Type B pancreatic cell (in vitro differentiated cells): ENCODE data around the gene CLDN22. TPM values are rescaled to one million over a fixed set of nuclear protein-coding genes. Genes with fewer than 3 reads are reported as not detected.

ENCODE experiments used
- DNase-seq: peaks from one replicate; pipeline ENCODE4 v3.0.0; 2021; ENCODE audit warnings: mixed read lengths; ENCODE audit not compliant: unreplicated experiment; ENCODE audit errors: extremely low spot score
- H3K27ac Mint-ChIP-seq: 2 replicates; pipeline ENCODE4 v1.8.0; 2021; ENCODE audit warnings: mild to moderate bottlenecking, mixed read lengths
- H3K27me3 Mint-ChIP-seq: 2 replicates; pipeline ENCODE4 v1.8.0; 2021; ENCODE audit warnings: mixed read lengths
- H3K36me3 Mint-ChIP-seq: 2 replicates; pipeline ENCODE4 v1.8.0; 2021; ENCODE audit warnings: mixed read lengths
- H3K4me1 Mint-ChIP-seq: one replicate; pipeline ENCODE4 v1.8.0; 2021; ENCODE audit warnings: mixed read lengths; ENCODE audit not compliant: unreplicated experiment
- H3K4me3 Mint-ChIP-seq: 2 replicates; pipeline ENCODE4 v1.8.0; 2021; ENCODE audit warnings: mild to moderate bottlenecking, mixed read lengths
- H3K9me3 Mint-ChIP-seq: 2 replicates; pipeline ENCODE4 v1.8.0; 2021; ENCODE audit warnings: mixed read lengths
- total RNA-seq: library from RNA; stranded (reverse); gene quantifications from 2 replicates; pipeline ENCODE4 v1.2.1, GENCODE V29; 2021; ENCODE audit warnings: low replicate concordance
- TF ChIP-seq, protein P1 (sequence below): fragments of 200-600 bp; sonication (generic); conservative IDR thresholded peaks from 2 replicates; pipeline ENCODE4 v1.5.0; 2021; ENCODE audit warnings: antibody characterized with exemption, mild to moderate bottlenecking

Gene CLDN22
- total RNA-seq, 1 donor from 2014 or later = not detected

DNA sequence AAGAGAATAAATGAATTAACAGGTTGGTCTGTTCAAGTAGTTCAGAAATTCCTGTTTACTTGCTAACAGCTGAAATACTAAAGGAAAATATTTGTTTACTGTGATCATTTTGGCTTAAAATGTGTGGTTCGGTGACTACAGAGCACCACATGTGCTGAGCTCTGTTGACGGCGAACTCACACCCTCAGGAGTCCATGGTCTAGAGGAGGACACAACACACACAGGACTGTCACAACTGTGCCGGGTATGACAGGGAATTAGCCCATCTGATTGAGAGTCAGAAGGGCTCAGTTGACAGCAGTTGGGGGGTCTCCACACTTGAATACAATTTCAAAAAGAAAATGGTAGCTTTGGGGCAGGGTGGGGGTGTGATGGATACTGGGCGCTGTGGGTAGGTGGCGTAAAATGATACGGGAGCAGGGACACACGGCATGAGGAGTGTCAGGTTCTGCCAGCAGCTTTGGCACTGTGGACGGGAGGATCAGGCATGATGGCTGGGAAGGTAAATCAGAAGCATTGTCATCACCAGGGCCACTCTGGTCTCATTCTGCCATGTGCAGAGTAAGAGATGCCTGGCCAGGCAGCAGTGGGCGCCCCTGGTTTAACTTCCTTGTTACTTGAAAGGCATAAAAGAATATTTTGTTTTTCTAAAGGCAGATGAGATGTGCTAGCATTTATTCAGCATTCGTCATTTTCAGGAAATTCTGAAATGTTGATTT lies 33.3 kb downstream of the CLDN22 start:
- Mint-ChIP-seq H3K4me1 (no peaks in the 10 kb centered on the region), H3K27me3 (no peaks in the 10 kb centered on the region), H3K36me3 (peaks cover 39% of the 10 kb centered on the region), H3K9me3 (no peaks in the 10 kb centered on the region), H3K27ac (no peak overlapping the region), H3K4me3 (no peak overlapping the region)
- TF ChIP-seq, protein P1, sequence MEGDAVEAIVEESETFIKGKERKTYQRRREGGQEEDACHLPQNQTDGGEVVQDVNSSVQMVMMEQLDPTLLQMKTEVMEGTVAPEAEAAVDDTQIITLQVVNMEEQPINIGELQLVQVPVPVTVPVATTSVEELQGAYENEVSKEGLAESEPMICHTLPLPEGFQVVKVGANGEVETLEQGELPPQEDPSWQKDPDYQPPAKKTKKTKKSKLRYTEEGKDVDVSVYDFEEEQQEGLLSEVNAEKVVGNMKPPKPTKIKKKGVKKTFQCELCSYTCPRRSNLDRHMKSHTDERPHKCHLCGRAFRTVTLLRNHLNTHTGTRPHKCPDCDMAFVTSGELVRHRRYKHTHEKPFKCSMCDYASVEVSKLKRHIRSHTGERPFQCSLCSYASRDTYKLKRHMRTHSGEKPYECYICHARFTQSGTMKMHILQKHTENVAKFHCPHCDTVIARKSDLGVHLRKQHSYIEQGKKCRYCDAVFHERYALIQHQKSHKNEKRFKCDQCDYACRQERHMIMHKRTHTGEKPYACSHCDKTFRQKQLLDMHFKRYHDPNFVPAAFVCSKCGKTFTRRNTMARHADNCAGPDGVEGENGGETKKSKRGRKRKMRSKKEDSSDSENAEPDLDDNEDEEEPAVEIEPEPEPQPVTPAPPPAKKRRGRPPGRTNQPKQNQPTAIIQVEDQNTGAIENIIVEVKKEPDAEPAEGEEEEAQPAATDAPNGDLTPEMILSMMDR = no peak
- no peak for DNase-seq

DNA sequence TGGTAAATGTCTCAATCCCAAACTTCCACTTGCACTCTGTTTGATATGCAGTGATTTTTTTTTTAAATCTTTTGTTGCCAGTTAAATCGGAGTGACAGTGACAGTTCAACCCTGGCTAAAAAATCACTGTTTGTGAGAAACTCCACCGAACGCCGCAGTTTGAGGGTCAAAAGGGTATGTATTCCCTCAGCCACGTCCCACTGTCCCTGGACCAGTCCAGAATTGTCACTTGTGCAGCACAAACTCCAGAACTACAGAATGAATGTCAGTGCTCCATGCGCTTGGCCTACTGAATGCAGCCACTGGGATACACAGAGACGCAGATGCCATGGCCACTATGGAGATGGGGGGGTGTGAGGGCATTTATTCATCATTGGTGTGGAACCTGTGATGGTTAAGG lies 34.2 kb downstream of the CLDN22 start:
- no peak overlapping the region for H3K27ac Mint-ChIP-seq
- no peaks in the 10 kb centered on the region for H3K27me3 Mint-ChIP-seq
- DNase-seq = no peak

DNA sequence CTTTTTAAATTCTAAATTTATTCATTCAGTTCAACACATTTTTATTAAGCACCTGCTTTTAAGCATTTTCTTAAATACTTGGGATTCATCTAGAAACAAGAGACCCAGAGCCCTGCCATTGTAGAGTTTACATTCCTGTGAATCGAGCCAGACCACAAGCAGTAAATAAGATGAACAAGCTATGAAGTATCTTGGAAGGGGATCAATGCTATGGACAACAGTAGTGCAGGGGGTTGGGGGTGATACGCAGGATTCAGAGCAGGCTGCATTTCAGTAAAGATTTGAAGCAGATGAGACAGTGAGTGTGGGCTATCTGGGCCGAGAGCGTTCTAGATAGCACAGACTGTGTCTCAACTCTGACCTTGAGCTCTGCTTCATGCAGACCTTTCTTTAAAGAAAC lies 35.1 kb downstream of the CLDN22 start:
- no peaks in the 10 kb centered on the region for H3K27me3 Mint-ChIP-seq
- no peak overlapping the region for H3K27ac Mint-ChIP-seq
- H3K9me3 Mint-ChIP-seq = no peaks in the 10 kb centered on the region
- H3K4me3 Mint-ChIP-seq = no peak overlapping the region
- TF ChIP-seq, protein P1 = no peak
- peaks cover 34% of the 10 kb centered on the region for H3K36me3 Mint-ChIP-seq
- no peak for DNase-seq
- no peaks in the 10 kb centered on the region for H3K4me1 Mint-ChIP-seq

More for the DNA sequence above, 34.2 kb downstream of the CLDN22 start:
- Mint-ChIP-seq H3K36me3 (peaks cover 36% of the 10 kb centered on the region), H3K4me3 (no peak overlapping the region), H3K9me3 (no peaks in the 10 kb centered on the region), H3K4me1 (no peaks in the 10 kb centered on the region)
- TF ChIP-seq, protein P1 = no peak

DNA sequence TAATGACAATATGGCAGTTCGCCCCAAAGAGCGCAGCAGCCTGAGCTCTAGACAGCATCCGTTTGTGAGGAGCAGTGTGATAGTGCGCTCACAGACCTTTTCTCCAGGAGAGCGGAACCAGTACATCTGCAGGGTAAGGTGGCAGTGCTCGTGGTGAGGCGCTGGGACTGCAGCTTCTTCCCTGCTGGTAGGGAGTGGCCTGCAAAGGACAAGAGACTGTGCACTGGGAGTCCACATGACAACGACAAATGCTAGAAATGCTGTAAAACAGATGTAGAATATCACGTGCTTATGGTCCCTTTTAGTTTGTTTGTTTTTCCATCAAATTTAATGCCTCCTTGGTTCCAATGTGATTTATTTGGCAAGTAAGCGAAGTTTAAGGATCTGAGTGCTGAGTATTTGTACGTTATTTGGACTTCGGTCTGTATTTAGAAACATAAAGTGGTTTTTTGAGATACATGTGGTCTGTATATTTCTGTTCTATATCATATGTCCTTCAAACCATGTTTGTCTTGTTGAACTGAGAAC lies 35.8 kb downstream of the CLDN22 start:
- H3K4me1 Mint-ChIP-seq = no peaks in the 10 kb centered on the region
- no peak overlapping the region for H3K4me3 Mint-ChIP-seq
- peaks cover 29% of the 10 kb centered on the region for H3K36me3 Mint-ChIP-seq
- H3K9me3 Mint-ChIP-seq = no peaks in the 10 kb centered on the region
- no peak overlapping the region for H3K27ac Mint-ChIP-seq
- H3K27me3 Mint-ChIP-seq = no peaks in the 10 kb centered on the region
- TF ChIP-seq, protein P1 = no peak
- DNase-seq = no peak

DNA sequence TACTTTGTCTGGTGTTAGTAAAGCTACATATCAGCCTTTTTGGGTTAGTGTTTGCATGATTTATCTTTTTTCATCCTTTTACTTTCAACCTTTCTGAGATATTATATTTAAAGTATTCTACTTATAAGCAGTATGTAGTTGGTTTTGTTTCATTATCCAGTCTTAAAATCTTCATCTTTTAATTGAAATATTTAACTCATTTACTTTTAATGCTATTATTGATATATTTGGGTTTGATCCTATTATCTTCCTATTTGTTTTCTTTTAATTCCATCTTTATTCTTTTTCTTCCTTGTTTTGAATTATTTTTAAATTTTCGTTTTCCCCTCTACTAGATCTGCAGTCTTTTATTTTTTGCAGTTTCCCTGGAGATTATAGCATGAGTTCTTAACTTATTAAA lies 44.0 kb downstream of the CLDN22 start:
- DNase-seq = no peak
- Mint-ChIP-seq H3K27ac (no peak overlapping the region), H3K36me3 (peaks cover 34% of the 10 kb centered on the region), H3K4me3 (no peak overlapping the region), H3K9me3 (no peaks in the 10 kb centered on the region), H3K4me1 (no peaks in the 10 kb centered on the region), H3K27me3 (no peaks in the 10 kb centered on the region)
- TF ChIP-seq, protein P1 = no peak
